Stimulated activated CD8-positive, alpha-beta memory T cell treated with anti-CD3 and anti-CD28 coated beads, Interleukin-12 subunit alpha, Interleukin-12 subunit beta, amount 100 ng/mL, for 4 hours (primary cell): ENCODE data around the gene SLC6A1.

ENCODE experiments used
- DNase-seq: peaks from one replicate; pipeline ENCODE4 v3.0.0-alpha.2; 2020; ENCODE audit warnings: low read depth

SLC6A1 gene

GRCh38 chr3:10992017-10992942 lies at the start of gene SLC6A1:
SLC6A1 (plus strand) TSS chr3:10992748; CDS start chr3:11017212, 24,464 bp downstream.
- no peak for DNase-seq

GRCh38 chr3:10944866-10945265 lies 47.7 kb upstream of the SLC6A1 start:
- DNase-seq, result no peak

GRCh38 chr3:10945683-10946287 lies 46.8 kb upstream of the SLC6A1 start:
- DNase-seq, result peak; percentile 1

- DNase-seq, result no peak
Observed at GRCh38 chr3:10946526-10946925, 46.0 kb upstream of the SLC6A1 start.

GRCh38 chr3:10948326-10948725 lies 44.2 kb upstream of the SLC6A1 start:
- no peak for DNase-seq

GRCh38 chr3:10949197-10949596 lies 43.4 kb upstream of the SLC6A1 start:
- DNase-seq, result no peak

GRCh38 chr3:10950476-10951294 lies 41.9 kb upstream of the SLC6A1 start:
- no peak for DNase-seq

GRCh38 chr3:10951295-10951926 lies 41.1 kb upstream of the SLC6A1 start:
- no peak for DNase-seq

GRCh38 chr3:10952525-10952924 lies 40.0 kb upstream of the SLC6A1 start:
- DNase-seq, result no peak

- no peak for DNase-seq
Observed at GRCh38 chr3:10954740-10955139, 37.8 kb upstream of the SLC6A1 start.

- DNase-seq, result no peak
Observed at GRCh38 chr3:10955711-10956453, 36.7 kb upstream of the SLC6A1 start.

GRCh38 chr3:10956531-10956930 lies 36.0 kb upstream of the SLC6A1 start:
- no peak for DNase-seq

- no peak for DNase-seq
Observed at GRCh38 chr3:10956986-10957385, 35.6 kb upstream of the SLC6A1 start.

GRCh38 chr3:10957976-10958749 lies 34.4 kb upstream of the SLC6A1 start:
- no peak for DNase-seq

GRCh38 chr3:10960255-10960654 lies 32.3 kb upstream of the SLC6A1 start:
- no peak for DNase-seq

GRCh38 chr3:10961921-10962320 lies 30.6 kb upstream of the SLC6A1 start:
- DNase-seq, result no peak

- DNase-seq, result no peak
Observed at GRCh38 chr3:10962481-10963036, 30.0 kb upstream of the SLC6A1 start.

- DNase-seq, result no peak
Observed at GRCh38 chr3:10964537-10965167, 27.9 kb upstream of the SLC6A1 start.

- DNase-seq, result no peak
Observed at GRCh38 chr3:10968401-10968800, 24.1 kb upstream of the SLC6A1 start.
